HG03175 (cell line): ENCODE data around the gene FITM1.

ENCODE experiments used
- ATAC-seq: cut with Tn5 transposase; IDR thresholded peaks from one replicate; pipeline ENCODE4 v1.9.1; 2021; ENCODE audit warnings: mild to moderate bottlenecking, moderate library complexity; ENCODE audit not compliant: unreplicated experiment

The FITM1 gene

GRCh38 chr14:24138396-24139271 lies 8.2 kb downstream of the FITM1 start:
- ATAC-seq, result no peak

- ATAC-seq, result no peak
These were observed 8.9 kb downstream of the FITM1 start for GRCh38 chr14:24139272-24139934.

DNA sequence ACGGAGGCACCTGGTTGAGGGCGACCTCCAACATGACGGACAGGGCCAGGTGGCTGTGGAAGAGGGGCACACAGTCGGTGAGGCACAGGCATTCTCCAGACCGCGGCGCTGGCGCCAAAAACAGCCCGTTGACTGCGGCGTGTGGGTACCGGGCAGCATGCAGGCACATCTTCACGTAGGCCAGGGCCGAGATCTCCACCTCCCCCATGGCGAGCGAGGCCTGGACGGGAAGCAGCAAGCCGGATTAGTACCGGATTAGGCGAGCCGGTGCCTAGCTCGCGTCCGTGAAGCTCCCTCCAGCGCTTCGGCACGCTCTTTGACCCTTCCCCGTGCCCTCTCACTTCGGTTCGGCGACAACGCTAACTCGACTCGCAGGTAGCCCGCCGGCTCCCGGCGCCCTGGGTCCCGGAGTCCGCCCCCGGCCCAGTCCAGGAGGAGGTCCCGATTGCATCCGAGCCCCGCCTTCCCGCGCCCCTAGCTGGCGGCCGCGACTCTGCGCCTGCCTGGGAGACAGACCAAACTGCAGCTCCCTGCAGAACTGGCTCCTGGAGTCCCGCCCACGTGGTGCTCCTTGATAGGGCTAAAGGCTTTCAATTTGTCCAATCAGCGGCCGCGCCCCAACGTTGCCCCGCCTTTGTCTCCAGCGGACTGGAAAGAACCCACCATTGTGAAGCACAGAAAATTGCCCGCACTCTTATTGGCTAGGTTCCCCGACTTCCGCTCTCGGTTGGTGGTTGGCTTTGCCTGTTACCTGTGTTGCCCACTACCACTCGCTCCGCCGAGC lies 10.8 kb downstream of the FITM1 start, which contains the start of gene EMC9:
TSS of gene EMC9 (minus strand) at position 495 of the 784 bp plus-strand sequence. CDS start at position 208, 287 bp downstream.
- ATAC-seq, result peak; percentile 89

GRCh38 chr14:24143511-24143910 lies 13.1 kb downstream of the FITM1 start:
- no peak for ATAC-seq

GRCh38 chr14:24144451-24144850 lies 14.0 kb downstream of the FITM1 start:
- ATAC-seq, result no peak

- no peak for ATAC-seq
These were observed 14.8 kb downstream of the FITM1 start for GRCh38 chr14:24145219-24145618.

DNA sequence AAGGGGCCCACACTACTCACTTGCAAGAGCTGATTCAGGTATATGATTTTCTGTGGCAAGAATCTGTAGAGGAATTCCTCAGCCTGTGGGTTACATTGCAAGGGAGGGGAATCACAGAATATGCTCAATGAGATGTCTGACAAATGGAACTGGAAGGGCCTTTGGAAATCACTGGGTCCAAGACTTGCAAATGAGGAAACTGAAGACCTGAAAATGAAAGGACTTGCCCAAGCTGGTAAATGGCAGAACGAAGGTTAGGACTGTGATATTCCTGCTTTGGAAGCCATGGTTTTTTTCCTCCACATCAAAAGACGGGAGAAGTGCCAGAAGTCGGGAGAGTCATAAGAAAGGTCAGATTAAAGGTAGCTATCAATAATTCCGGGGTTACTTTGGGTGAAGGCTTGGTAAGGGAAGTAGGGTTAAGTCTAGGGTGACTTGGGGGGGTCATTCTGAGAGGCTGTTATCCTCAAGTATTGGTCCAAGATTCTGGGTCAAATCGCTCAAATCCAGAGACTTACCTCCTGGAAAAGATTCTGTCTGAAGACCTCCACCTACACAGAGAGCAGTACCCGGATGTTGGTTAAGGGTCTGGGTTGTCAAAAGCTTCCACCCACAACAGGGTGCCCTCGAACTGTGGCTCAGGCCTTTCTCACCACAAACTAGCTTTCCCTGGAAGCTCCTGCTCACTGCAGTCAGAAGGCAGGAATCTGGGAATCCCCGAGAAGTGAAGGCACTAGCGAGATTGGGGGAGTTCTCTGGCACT lies 15.4 kb downstream of the FITM1 start:
- no peak for ATAC-seq

GRCh38 chr14:24146453-24146977 lies 16.1 kb downstream of the FITM1 start, which contains the start of gene PSME2:
TSS of gene PSME2 (minus strand) at chr14:24146610. CDS start at chr14:24146581, 29 bp downstream.
- ATAC-seq, result peak; percentile 61

GRCh38 chr14:24146978-24147760 lies 16.7 kb downstream of the FITM1 start, which contains the start of gene RNF31:
TSS of gene RNF31 (plus strand) at chr14:24147498. CDS start at chr14:24147699, 201 bp downstream.
- peak; percentile 85 for ATAC-seq

DNA sequence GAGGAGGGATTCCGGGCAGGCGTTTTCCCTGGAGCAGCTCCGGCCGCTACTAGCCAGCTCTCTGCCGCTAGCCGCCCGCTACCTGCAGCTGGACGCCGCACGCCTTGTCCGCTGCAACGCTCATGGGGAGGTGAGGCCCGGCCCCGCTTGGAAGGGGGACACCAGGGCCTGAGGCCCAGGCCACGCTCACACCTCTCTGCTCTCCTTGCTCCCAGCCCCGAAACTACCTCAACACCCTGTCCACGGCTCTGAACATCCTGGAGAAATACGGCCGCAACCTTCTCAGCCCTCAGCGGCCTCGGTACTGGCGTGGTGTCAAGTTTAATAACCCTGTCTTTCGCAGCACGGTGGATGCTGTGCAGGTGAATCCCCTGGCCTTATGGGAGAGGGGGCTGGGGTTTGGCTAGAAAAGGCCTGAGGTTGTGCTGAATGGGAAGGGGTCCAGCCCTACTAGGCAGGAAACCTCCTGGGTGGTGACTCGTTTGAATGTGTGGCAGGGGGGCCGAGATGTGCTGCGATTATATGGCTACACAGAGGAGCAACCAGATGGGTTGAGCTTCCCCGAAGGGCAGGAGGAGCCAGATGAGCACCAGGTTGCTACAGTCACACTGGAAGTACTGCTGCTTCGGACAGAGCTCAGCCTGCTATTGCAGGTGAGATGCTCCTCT lies 17.4 kb downstream of the FITM1 start:
- ATAC-seq, result peak; percentile 1

DNA sequence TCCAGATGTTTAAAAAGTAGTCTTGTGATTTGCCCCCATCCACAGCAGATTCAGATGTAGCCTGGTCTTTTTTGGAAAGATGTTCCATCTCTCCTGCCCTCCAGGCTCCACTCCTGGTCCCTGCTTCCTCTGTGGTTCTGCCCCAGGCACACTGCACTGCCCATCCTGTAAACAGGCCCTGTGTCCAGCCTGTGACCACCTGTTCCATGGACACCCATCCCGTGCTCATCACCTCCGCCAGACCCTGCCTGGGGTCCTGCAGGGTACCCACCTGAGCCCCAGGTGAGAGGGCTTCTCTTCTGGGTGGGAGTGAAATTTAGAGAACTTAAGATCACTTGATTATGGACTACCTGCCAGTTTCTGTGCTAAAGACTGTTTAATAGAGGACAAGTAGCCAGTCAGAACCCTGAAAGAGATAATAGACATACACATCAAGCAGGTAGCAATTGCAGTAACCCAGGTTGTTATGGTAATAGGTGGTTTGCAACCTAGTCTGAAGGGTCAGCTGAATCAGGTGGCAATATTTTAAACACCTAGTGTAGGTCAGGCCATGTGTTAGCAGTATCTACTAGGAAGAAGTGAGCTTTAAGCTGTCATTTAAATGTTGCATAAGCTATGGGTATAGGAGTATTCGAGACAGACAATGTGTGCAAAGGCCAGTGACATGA lies 19.0 kb downstream of the FITM1 start:
- ATAC-seq, result no peak

DNA sequence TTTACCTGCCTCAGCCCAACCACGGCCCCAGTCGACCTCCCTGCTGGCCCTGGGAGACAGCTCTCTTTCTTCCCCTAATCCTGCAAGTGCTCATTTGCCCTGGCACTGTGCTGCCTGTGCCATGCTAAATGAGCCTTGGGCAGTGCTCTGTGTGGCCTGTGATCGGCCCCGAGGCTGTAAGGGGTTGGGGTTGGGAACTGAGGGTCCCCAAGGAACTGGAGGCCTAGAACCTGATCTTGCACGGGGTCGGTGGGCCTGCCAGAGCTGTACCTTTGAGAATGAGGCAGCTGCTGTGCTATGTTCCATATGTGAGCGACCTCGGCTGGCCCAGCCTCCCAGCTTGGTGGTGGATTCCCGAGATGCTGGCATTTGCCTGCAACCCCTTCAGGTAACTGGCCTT lies 19.6 kb downstream of the FITM1 start:
- no peak for ATAC-seq

- ATAC-seq, result no peak
These were observed 20.1 kb downstream of the FITM1 start for GRCh38 chr14:24150567-24150966.

- no peak for ATAC-seq
These were observed 20.5 kb downstream of the FITM1 start for GRCh38 chr14:24150993-24151392.

DNA sequence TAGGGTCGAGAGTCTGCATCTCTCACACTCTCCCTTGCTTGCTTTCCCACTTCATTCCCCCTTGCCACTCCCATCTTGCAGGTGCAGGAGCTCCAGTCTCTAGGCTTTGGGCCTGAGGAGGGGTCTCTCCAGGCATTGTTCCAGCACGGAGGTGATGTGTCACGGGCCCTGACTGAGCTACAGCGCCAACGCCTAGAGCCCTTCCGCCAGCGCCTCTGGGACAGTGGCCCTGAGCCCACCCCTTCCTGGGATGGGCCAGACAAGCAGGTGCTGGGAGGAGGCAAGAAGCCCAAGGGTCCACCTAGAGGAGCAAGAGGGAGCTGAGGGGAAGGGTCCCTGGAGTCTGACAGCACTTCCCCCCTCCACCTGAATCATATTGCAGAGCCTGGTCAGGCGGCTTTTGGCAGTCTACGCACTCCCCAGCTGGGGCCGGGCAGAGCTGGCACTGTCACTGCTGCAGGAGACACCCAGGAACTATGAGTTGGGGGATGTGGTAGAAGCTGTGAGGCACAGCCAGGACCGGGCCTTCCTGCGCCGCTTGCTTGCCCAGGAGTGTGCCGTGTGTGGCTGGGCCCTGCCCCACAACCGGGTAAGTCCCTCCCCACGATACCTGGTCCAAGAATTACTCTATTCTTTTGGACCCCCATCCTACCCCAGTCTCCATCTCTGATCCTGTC lies 21.1 kb downstream of the FITM1 start:
- ATAC-seq, result no peak

DNA sequence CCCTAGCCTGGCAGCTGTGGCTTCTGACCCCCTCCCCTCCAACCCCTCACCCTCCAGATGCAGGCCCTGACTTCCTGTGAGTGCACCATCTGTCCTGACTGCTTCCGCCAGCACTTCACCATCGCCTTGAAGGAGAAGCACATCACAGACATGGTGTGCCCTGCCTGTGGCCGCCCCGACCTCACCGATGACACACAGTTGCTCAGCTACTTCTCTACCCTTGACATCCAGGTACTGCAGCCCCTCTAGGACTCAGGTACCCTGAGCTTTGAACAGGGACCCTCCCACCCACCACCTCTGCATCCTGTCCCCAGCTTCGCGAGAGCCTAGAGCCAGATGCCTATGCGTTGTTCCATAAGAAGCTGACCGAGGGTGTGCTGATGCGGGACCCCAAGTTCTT lies 24.6 kb downstream of the FITM1 start:
- ATAC-seq, result no peak

- ATAC-seq, result no peak
These were observed 26.4 kb downstream of the FITM1 start for GRCh38 chr14:24156840-24157239.

- ATAC-seq, result no peak
These were observed 26.9 kb downstream of the FITM1 start for GRCh38 chr14:24157331-24157730.
